HG03039 (cell line): ENCODE results near the gene USP47.

Source experiments
- ATAC-seq: cut with Tn5 transposase; IDR thresholded peaks from one replicate; pipeline ENCODE4 v1.9.1; 2021; ENCODE audit warnings: mild to moderate bottlenecking, moderate library complexity; ENCODE audit not compliant: unreplicated experiment

Gene USP47

GRCh38 chr11:11979488-11980117 is 137.8 kb downstream of the USP47 start:
- no peak for ATAC-seq

- no peak for ATAC-seq
Observed at GRCh38 chr11:11980200-11980599, 138.4 kb downstream of the USP47 start.

- ATAC-seq: no peak
Observed at GRCh38 chr11:11980841-11981308, 139.1 kb downstream of the USP47 start.

- ATAC-seq: no peak
Observed at GRCh38 chr11:11981364-11981763, 139.6 kb downstream of the USP47 start.

- ATAC-seq: no peak
Observed at GRCh38 chr11:11981840-11982239, 140.1 kb downstream of the USP47 start.

GRCh38 chr11:11982461-11982860 is 140.7 kb downstream of the USP47 start:
- no peak for ATAC-seq

- ATAC-seq: no peak
Observed at GRCh38 chr11:11982975-11983374, 141.2 kb downstream of the USP47 start.

GRCh38 chr11:11983427-11983826 is 141.7 kb downstream of the USP47 start:
- no peak for ATAC-seq

- ATAC-seq: no peak
Observed at GRCh38 chr11:11984563-11984962, 142.8 kb downstream of the USP47 start.

- ATAC-seq: no peak
Observed at GRCh38 chr11:11985016-11985715, 143.4 kb downstream of the USP47 start.

GRCh38 chr11:11985954-11986949 is 144.5 kb downstream of the USP47 start:
- no peak for ATAC-seq

- ATAC-seq: no peak
Observed at GRCh38 chr11:11987503-11988022, 145.8 kb downstream of the USP47 start.

- no peak for ATAC-seq
Observed at GRCh38 chr11:11988099-11988651, 146.4 kb downstream of the USP47 start.

- no peak for ATAC-seq
Observed at GRCh38 chr11:11988681-11989261, 147.0 kb downstream of the USP47 start.

GRCh38 chr11:11989774-11990744 is 148.3 kb downstream of the USP47 start:
- ATAC-seq: no peak

- ATAC-seq: no peak
Observed at GRCh38 chr11:11992257-11993212, 150.8 kb downstream of the USP47 start.

- no peak for ATAC-seq
Observed at GRCh38 chr11:11993839-11994238, 152.1 kb downstream of the USP47 start.

GRCh38 chr11:11995601-11996000 is 153.8 kb downstream of the USP47 start:
- no peak for ATAC-seq
